Stimulated activated CD8-positive, alpha-beta memory T cell treated with anti-CD3 and anti-CD28 coated beads, Interleukin-4, amount 100 ng/mL, for 1 hour (primary cell): Measurements from ENCODE around the gene LRRC39.

Experiments
- DNase-seq, 2 donors: peaks; one replicate each; pipeline ENCODE4 v3.0.0-alpha.2; 2020; ENCODE audit warnings: low read depth in 2 of 2, low spot score in 1 of 2

The LRRC39 gene

DNA sequence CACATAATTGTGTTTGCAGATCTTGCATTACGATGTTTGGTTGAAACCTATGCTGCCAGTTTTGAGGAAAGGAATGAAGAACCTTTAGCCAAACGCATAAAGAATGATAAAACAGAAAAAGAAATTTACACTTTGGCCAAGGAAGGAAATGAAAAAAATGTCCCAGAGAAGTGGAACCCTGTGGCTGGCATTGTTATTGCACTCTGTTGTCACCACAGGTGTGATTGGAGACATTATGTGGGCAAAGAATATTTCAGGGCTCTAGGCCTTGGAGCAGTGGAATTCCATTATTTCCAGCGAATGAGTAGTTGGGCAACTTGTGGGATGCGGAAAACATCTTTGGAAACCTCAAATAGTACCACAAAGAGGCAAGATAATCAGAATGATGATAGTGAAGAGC is 30.2 kb downstream of the LRRC39 start:
- DNase-seq = no peak

DNA sequence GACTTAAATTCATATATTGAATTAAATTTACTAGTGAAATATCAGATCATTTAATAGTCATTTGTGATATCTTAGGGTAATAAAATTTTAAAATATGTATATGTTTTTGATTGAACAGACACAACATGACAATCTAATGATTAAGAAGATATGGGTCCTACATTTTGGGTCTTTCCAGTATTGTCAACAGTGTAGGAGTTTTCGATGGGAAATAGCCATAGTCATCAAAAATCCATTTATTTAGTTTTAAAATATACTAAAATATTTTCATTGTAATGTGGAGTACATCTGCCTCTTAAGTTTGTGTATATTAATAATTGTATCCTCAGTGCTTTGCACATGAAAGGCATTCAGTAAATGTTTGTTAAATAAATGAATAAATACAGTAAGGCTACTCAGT is 31.1 kb downstream of the LRRC39 start:
- DNase-seq = no peak

DNA sequence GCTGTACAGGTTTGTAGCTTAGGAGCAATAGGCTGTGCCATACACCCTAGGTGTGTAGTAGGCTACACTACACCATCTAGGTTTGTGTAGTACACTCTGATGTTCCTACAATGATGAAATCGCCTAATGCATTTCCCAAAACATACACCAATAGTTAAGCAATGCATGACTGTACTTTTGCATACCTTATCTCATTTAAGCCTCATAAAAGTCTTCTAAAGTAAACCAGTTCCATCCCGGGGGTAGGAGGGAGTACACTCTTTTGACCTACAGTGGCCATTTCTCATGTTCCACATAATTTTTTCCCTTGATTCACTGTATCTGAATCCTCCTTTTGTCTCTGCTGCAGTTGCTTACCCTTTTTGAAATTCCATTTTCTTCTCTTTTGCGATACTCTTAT is 32.9 kb downstream of the LRRC39 start:
- no peak for DNase-seq

DNA sequence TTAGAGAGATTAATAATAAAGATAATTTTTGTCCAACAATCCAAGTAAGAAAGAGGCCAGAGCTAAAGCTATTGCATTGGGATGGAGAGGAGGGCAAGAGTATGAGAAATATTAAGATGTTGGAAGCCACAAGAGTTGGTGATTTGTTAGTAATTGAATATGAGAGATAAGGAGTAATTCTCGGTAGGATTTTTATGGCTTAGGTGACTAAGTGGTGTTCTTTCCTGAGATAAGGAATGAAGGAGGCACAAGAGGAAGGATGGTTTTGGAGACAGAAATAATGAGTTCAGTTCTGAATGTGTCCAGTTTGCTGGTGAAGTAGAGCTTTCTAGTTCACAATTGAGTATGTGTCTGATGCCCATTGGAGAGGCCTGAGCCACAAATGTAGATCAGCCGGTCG is 35.7 kb downstream of the LRRC39 start:
- DNase-seq = no peak

DNA sequence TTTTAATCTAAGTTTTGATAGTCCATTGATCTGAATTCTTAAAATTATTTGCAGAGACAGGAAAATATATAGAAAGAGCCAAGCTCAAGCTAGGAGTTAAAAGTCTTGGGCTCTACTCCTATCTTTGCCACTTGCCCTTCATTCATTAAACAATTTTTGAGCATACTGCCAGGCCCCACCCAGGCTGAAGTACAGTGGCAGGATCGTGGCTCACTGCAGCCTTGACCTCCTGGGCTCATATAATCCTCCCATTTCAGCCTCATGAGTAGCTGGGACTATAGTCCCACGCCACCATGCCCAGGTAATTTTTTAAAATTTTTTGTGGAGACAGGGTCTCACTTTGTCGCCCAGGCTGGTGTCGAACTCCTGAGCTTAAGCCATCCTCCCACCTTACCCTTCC is 36.9 kb downstream of the LRRC39 start:
- no peak for DNase-seq

DNA sequence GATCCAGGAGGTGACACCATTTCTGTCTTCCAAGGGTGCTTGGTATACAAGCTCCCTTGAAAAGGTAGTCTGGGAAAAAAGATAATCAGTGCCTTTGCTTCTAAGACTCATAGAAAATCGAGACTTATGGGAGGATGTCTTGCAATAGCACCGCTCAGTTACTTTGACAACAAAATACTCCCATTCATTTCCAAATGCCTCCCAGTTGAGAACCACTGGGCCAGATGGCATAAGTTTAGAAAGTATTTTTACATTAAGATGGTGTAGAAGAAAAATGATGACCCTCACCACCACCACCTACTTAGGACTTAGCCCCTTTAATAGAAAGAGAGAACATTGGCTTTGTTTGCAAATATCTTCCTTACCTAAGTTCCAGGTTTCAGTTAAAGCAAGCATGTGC is 40.5 kb downstream of the LRRC39 start:
- DNase-seq = no peak

DNA sequence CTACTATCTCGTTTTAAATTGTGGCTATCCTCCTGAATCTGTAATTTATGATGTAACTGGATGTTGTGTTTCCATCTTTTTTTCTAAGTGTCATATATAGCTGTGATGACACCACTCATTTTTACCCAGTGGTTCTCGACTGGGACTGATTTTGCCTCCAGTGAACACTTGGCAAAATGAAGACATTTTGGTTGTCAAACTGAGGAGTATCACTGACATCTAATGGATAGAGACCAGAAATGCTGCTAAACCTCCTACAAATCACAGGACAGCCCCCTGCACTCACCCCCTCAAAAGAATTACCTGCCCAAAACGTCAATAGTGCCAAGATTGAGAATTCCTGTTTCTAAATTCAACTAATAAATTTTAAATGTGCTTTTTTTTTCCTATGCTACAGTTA is 43.2 kb downstream of the LRRC39 start:
- no peak for DNase-seq

DNA sequence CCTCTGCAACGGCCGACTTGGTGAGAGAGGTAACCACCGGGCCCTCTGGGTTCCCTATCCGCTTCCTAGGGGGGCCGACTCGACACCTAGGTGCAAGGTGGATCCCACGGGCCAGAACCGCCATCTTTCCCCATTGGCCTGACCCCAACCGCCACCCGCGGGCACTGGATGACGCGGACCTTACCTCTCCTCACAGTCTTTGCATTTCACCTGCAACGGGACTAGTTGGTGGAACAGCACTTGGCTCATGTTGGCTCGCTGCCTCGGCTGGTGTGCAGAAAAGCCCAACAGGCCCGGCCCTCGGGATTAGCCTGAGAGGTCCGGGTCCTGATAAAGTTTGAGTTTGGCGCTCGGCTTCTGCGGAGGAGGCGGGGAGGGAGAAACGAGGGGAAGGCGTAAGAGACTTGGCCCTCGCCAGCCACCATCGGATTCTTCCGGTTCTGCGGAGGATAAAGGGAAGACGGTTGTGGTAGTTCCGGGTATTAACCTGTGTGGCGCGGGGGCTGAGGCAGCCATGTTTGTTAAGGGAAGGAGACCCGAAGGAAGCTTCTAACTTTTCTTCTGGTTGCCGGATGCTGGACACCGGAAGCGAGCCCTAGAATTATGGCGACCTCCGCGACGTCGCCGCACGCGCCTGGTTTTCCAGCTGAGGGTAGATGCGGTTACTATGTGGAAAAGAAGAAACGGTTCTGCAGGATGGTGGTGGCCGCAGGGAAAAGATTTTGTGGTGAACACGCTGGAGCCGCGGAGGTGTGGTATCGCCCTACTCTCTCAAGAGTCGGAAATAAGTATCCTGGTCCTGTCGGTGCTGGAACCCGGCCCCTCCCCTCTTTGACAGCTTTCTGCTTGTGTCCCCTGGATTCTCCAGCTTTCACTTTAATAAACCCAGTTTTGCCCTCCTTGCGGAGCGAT is 45.2 kb downstream of the LRRC39 start, which contains the start of the genes SASS6 and TRMT13:
Gene SASS6, minus strand, starts transcription at position 365 of the 912 bp plus-strand sequence. Its CDS starts 116 bp downstream, at position 249.
Gene TRMT13, plus strand, starts transcription at position 598 of the 912 bp plus-strand sequence. Its CDS starts 6 bp downstream, at position 604.
- peak; percentile 81 to 88 for DNase-seq

DNA sequence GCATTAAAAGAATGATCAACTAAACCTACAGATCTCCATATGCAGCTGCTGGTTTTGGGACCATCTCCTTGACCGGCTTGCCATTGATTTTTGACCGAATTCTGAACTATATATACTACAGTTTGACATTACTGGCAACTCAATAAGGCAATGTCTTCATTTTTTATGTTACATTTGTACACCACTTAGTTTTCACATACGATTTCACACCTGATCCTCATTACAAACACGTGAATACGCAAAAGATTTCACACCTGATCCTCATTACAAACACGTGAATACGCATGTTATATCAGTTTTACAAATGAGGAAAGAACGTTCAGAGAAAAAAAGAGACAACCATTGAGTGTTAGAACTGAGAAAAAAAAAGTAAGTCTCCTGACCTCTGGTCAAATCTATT is 46.4 kb downstream of the LRRC39 start:
- DNase-seq = no peak

DNA sequence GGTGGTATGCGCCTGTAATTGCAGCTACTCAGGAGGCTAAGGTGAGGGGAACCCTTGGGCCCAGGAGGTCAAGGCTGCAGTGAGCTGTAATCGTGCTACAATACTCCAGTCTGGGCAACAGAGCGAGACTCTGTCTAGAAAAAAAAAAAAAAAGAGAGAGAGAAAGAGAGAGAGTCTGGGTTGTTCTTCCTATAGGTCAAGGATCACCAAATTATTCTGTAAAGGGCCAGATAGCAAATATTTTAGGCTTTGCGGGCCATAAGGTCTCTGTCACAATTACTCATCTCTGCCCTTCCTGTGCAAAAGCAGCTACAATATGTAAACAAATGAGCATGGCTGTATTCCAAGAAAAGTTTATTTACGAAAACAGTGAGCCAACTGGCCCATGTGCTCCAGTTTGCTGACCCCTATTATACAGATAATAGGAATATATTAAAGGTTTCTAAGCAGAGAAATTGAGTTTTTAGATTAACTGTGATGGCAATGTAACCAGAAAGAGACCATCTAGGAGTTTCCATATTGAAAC is 47.4 kb downstream of the LRRC39 start:
- DNase-seq = no peak

DNA sequence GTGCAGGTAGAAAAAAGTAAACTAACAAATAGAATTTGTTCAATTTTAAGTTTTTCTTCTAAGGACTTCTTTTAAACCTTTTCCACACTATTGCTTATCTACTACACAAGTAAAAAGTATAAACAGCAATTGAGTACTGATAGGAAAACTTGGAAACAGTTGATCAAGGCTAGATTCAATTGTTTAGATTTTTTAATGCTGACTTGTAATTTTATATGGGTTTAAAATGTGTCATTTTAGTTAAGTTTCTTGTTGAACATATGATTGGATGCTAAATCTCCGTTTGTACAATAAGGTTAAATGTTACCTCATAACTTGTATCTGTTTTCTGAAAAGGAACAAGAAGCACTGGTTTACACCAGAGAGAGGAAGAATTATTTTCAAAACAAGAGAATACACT is 50.8 kb downstream of the LRRC39 start:
- DNase-seq = no peak

DNA sequence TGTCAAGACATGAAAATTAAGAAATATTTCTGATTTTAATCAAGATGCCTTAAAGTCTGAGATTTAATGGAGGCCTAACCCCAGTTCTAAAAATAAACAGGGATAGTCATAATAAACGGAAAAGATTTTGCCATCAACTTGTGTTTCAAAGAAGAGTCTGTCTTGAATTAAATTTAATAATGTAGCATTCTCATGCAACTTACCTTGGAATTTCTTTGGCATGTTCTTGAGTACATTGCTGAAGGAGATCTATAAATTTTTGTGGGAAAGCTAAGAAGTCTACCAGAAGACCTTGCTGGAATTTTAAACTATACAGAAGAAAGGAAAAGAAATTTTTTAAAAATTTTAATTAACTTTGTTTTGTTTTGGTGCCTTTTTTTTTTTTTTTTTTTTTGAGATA is 55.9 kb downstream of the LRRC39 start:
- DNase-seq = no peak

DNA sequence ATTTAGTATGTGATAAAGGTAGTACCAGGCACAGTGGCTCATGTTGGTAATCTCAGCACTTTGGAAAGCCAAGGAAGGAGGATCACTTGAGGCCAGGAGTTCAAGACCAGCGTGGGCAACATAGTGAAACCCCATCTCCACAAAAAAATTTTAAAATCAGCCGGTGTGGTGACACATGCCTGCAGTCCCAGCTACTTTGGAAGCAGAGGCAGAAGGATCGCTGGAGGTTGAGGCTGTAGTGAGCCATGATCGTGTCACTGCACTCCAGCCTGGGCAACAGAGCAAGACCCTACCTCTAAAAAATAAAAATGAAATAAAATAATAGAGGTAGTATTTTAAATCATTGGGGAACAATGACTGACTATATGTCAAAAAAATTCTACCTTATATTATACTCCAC is 62.5 kb downstream of the LRRC39 start:
- no peak for DNase-seq

DNA sequence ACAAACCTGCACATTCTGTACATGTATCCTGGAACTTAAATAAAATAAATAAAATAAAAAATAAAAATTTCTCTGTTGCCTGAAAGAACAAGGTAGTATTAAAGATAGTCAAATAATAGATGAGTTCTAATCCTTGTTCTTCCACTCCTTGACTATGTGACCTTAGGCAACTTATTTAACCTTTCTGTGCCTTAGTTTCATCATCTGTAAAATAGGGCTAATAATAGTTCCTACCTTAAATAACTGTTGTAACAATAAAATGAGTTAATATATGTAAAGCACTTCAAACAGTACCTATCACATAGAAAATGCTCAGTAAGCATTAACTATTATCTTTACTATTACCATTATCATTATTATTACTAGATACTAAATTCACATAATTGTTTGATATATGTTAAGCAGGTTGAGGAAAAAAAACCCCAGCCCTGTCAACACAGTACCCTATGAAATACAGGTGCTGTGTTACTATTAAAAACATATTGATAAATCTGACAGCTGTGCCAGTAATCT is 68.4 kb downstream of the LRRC39 start:
- no peak for DNase-seq

DNA sequence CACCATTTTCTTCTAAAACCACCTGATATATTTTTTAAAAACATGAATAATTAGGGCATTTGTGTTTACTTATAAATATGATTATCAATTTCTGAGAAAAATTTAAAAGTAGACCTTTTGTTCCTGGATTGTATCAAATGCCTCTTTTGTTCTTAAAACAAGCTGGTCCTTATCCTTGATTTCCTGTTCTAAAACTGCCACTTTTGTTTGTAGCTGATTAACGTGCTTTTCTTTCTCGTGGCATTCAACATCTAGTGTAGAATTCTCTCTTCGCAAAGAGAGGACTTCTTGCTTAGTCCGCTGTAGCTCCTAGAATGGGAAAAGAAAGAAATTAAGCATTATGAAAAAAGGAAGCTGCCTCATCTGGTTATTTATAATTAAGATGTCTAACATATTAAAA is 70.4 kb downstream of the LRRC39 start:
- no peak for DNase-seq

DNA sequence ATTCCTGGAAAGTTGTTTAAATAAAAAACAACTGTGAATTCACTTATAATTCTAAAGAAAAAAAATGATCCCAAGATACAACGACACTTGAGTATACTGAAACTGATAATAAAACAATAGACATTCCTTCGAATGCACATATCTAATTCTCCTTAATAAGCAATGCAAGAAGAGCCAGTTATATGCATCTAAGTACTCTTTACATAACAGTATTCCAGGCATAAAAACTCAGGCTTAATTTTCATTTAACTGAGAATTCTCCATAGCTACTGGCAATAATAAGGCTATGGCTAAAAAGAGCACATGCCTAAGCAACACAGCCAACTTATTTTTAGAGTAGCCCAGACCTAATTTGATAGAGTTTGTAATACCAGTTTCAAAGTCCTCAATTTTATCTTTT is 76.5 kb downstream of the LRRC39 start:
- DNase-seq = no peak

DNA sequence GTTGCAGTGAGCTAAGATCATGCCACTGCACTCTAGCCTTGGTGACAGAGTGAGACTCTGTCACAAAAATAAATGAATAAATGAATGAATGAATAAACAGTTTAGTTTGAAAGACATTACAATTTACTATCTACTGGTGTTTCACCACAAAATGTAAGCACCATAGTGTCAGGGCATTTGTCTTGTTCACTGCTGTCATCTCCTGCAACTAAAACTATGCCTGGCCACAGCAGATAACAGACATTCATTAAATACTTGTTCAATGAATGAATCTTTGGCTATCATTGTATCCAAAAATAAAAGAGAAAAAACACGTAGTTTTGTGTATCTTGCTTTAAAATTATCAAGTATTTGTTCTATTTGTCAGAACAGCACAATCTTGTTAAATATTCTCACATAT is 77.9 kb downstream of the LRRC39 start:
- DNase-seq = no peak
